ENCODE measurements around the gene UNC5CL. TPM values are rescaled to one million over a fixed set of nuclear protein-coding genes. Genes with fewer than 3 reads are reported as not detected.

Gene UNC5CL
- total and polyA plus RNA-seq, 2 of the 8 experiments (the other 6 are each of a cell fraction or from before 2014, with no cell fraction given), result 1.3 to 1.7 TPM

GRCh38 chr6:41027799-41028560 lies 11.0 kb downstream of the UNC5CL start:
- Histone ChIP-seq H4K20me1 (replicated peaks in 1 of 2; ENCODE audit: control insufficient read depth in 1 of 2, insufficient read depth in 2 of 2, low read length in 2 of 2) (no peaks in the 10 kb centered on the region), H3K14ac (ENCODE audit: insufficient read length) (no peak overlapping the region), H3K23ac (ENCODE audit: insufficient read length) (no peak overlapping the region), H2AFZ (ENCODE audit: low read length) (peak overlapping the region; percentile 77), H2BK12ac (ENCODE audit: low read depth, low read length) (peak overlapping the region; percentile 60), H2BK5ac (ENCODE audit: low read depth, low read length) (peak overlapping the region; percentile 66; the same call in 1 of the 2 replicates), H3K23me2 (ENCODE audit: low read depth, low read length) (peaks cover 7% of the 10 kb centered on the region), H3K4me3 (ENCODE audit: extremely low read depth in 1 of 4, insufficient read depth in 2 of 4, low read depth in 3 of 4, low read length in 4 of 4) (peak overlapping the region; percentile 30 to 68 (median 57)), H4K5ac (ENCODE audit: insufficient read length, low read depth, low read length) (peak overlapping the region; percentile 60), H3K4me1 (replicated peaks in 1 of 4; ENCODE audit: control insufficient read depth in 3 of 4, insufficient read depth in 4 of 4, low read length in 3 of 4) (peaks cover 0 to 11% (median 3%) of the 10 kb centered on the region in 4 experiments; a peak in 5 of 7 replicates), H3K4me2 (ENCODE audit: insufficient read depth in 1 of 2, low read depth in 2 of 2, low read length in 2 of 2) (peak overlapping the region; percentile 29 to 88), H2BK120ac (replicated peaks; ENCODE audit: low read depth, low read length) (no peak overlapping the region), H4K91ac (replicated peaks; ENCODE audit: insufficient read length, low read length) (peak overlapping the region; percentile 95), H3K56ac (replicated peaks; ENCODE audit: insufficient read length, low read depth, low read length) (peak overlapping the region; percentile 77), H3K27ac (ENCODE audit: low read depth, low read length) (no peak overlapping the region; the same call in 1 of the 2 replicates), H2BK20ac (ENCODE audit: low read length) (peak overlapping the region; percentile 63; the same call in 1 of the 2 replicates), H3K9me3 (ENCODE audit: insufficient read depth in 2 of 2, low read depth in 1 of 2, low read length in 1 of 2) (no peaks in the 10 kb centered on the region), H3K4ac (replicated peaks; ENCODE audit: insufficient read length, low read depth, low read length) (peak overlapping the region; percentile 36), H4K8ac (ENCODE audit: extremely low read depth, insufficient read depth, low read length) (peak overlapping the region; percentile 85; the same call in 1 of the 2 replicates), H2AK5ac (ENCODE audit: low read depth, low read length) (no peak overlapping the region), H3K18ac (ENCODE audit: extremely low read depth, low read length) (peak overlapping the region; percentile 97), H2BK15ac (ENCODE audit: low read length) (peak overlapping the region; percentile 84; the same call in 1 of the 2 replicates), H3K79me1 (ENCODE audit: low read depth, low read length) (no peaks in the 10 kb centered on the region), H3K27me3 (replicated peaks in 1 of 4; ENCODE audit: control insufficient read depth in 3 of 4, extremely low read depth in 1 of 4, insufficient read depth in 3 of 4, low read length in 3 of 4) (no peaks in the 10 kb centered on the region; a peak in 1 of 7 replicates), H3K79me2 (ENCODE audit: control insufficient read depth in 1 of 2, insufficient read depth in 2 of 2, low read length in 2 of 2) (no peaks in the 10 kb centered on the region), H3K36me3 (ENCODE audit: control insufficient read depth in 2 of 4, insufficient read depth in 4 of 4, low read length in 3 of 4) (no peaks in the 10 kb centered on the region), H3K9ac (replicated peaks in 1 of 4; ENCODE audit: extremely low read depth in 1 of 4, low read depth in 3 of 4, low read length in 3 of 4) (peak overlapping the region in 2 of 4 experiments; percentile 45 to 54; a peak in 5 of 7 replicates)
- CTCF ChIA-PET (ENCODE audit: partially characterized antibody), result interaction anchor here (0.6 to 11.8 kb wide), 56 partner anchors 9 to 429 kb away, joined by 3 to 199 read pairs (median 5); partner anchors contain the start of genes APOBEC2, TSPO2 and UNC5CL
- 5% methylated on average over 45 of the region's 45 CpGs; no CpG with 5 or more reads in 1 of the 2 experiments for WGBS, 2 experiments (ENCODE audit: extremely low coverage in 1 of 2, insufficient coverage in 1 of 2, insufficient read length in 1 of 2, insufficient replicate concordance in 2 of 2, low coverage in 1 of 2, low lambda C conversion rate in 2 of 2, missing lambda C conversion rate in 1 of 2)
- DNase-seq (ENCODE audit: low read depth in 1 of 2, low spot score in 2 of 2), result peak; percentile 60 to 97
- POLR2A ChIA-PET (ENCODE audit: partially characterized antibody), result interaction anchor here (0.6 to 2.0 kb wide), 23 partner anchors 9 to 1646 kb away, joined by 3 to 9 read pairs (median 4); partner anchors contain the start of genes NFYA, OARD1 and UNC5CL
- FAIRE-seq, result no peak
- TF ChIP-seq ASH2L (IDR thresholded peaks at IDR 0.05; ENCODE audit: low read length), result no peak
- no peak for TF ChIP-seq CREB1 (IDR thresholded peaks at IDR 0.05)
- TF ChIP-seq SAP30 (IDR thresholded peaks at IDR 0.05; ENCODE audit: insufficient read depth, insufficient replicate concordance, low read length), result peak; percentile 51
- TF ChIP-seq GABPA (IDR thresholded peaks at IDR 0.05; ENCODE audit: borderline replicate concordance, insufficient read depth, low read length), result peak; percentile 59; the same call in 1 of the 2 replicates
- TF ChIP-seq E2F6 (IDR thresholded peaks at IDR 0.05), result peak; percentile 74
- TF ChIP-seq HDAC2 (IDR thresholded peaks at IDR 0.05; ENCODE audit: borderline replicate concordance in 1 of 2, low read depth in 2 of 2, low read length in 2 of 2), result 0 out of 4 replicates have a peak, but pooled peaks have one; percentile 25 to 40
- TF ChIP-seq ATF3 (IDR thresholded peaks at IDR 0.05; ENCODE audit: insufficient read depth, low read depth, low read length), result 0 out of 2 replicates have a peak, but pooled peaks have one; percentile 4
- TF ChIP-seq GTF2F1 (IDR thresholded peaks at IDR 0.05; ENCODE audit: borderline replicate concordance, low read depth, low read length), result 0 out of 2 replicates have a peak, but pooled peaks have one; percentile 20
- no peak for TF ChIP-seq SP2 (IDR thresholded peaks at IDR 0.05; ENCODE audit: low read length)

Data from H1 (cell line).